Caki2 (cell line): Measurements from ENCODE around the gene CSNK1G2. TPM values are rescaled to one million over a fixed set of nuclear protein-coding genes. Genes with fewer than 3 reads are reported as not detected.
"Not testable (repeated sequence)": the region's sequence is repeated elsewhere in the genome, so short reads cannot be mapped to it uniquely, and the experiment has no call there.

Source experiments
- DNase-seq: peaks from one replicate; pipeline ENCODE4 v3.0.0-alpha.2; 2015; ENCODE audit warnings: low read depth
- in situ Hi-C: cut with HindIII; loops from 2 replicates; pipeline ENCODE4 v1.10.0; 2016; ENCODE audit warnings: low sequenced_read_pairs, low pct_unique_long_range_greater_than_20kb, mixed read lengths
- total RNA-seq: library from RNA; depleted of rRNA; stranded (reverse); fragments of >200 nt; shearing (Covaris generic); gene quantifications from 2 replicates; pipeline ENCODE4 v1.2.3, GENCODE V29; 2014; ENCODE audit warnings: low replicate concordance

Gene CSNK1G2
- total RNA-seq, 1 experiment from 2014 or later, result 32.9 TPM

GRCh38 chr19:1979642-1980041 is 38.7 kb downstream of the CSNK1G2 start:
- DNase-seq, result no peak
- in situ Hi-C loops, result no loop called here

- no peak for DNase-seq
- in situ Hi-C loops, result no loop called here
These were observed 39.3 kb downstream of the CSNK1G2 start for GRCh38 chr19:1980091-1980808.

DNA sequence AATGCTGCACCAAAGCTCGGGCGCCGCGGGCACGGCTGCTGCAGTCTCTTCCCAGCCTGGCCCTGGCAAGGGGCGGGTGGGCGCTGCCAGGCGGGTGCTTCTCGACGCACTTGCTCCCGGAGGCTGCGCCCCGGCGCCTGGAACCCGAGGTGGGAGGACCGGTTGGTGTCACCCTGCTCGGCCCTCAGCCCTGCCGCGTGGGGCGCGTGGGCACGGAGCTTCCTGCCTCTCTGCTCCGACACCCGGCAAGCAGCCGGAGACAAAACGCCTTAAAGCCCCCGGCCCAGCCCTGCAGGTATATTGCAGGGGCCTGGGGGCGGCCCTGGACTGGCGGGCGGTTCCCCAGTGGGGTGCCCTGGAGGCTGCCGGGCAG is 39.8 kb downstream of the CSNK1G2 start:
- in situ Hi-C loops, result no loop called here

DNA sequence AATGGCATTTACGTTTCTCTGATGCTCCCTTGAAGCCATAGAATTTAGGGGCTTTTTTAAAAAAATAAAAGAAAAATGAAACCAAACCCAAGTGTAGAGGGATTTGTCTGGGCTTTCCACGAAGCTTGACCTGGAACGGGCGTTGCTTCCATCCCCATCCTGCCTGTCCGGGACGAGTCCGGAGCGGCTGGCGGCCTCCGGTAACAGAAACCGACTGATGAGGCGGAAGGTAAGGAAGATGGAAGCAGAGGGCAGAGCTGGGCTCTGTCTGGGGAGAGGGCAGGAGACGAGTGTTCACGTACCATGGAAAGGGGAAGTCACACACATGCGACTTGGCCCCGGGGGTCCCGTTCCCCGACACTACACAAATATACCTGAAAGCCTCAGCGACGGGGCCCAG is 40.3 kb downstream of the CSNK1G2 start:
- in situ Hi-C loops, result no loop called here

More for the DNA sequence above, 39.8 kb downstream of the CSNK1G2 start:
- no peak for DNase-seq

GRCh38 chr19:1984357-1984756 is 43.4 kb downstream of the CSNK1G2 start:
- no peak for DNase-seq

More for the DNA sequence above, 40.3 kb downstream of the CSNK1G2 start:
- no peak for DNase-seq

DNA sequence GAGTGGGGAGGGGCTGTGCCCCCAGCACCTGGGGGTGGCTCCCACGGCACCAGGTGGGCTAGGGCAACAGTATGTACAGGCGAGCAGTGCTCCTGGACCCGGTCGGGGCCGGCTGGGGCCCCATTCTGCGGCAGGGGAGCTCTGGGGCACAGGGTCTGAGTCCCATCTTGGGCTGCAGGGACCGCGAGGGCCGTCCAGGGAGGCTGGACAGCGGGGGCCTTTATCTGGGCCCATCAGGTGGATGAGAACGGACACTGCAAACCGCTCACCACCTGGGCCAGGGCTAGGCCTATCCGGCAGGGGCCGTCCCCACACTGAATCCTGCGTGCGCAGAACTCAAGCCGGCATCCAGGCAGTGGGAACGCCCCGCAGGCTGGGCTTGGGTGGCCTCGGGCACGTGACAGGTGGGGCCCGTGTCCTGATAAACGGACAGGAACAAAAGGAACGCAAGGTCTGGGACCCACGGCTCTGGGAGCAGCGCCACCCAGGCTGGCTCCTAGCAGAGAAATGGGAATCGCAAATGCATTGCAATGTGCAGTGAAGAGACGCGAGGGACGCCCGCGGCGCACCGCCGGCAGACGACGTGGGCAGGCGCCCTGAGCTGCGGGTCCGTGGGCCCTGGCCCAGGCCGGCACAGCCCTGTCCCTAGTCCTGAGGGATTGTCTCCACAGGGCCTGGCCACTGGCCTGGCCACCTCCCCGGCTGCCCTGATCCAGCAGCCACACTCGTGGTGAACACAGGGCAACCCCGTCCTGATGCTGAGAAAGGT is 44.8 kb downstream of the CSNK1G2 start:
- in situ Hi-C loops, result no loop called here
- no peak for DNase-seq

More at GRCh38 chr19:1984357-1984756, 43.4 kb downstream of the CSNK1G2 start:
- in situ Hi-C loops, result no loop called here

DNA sequence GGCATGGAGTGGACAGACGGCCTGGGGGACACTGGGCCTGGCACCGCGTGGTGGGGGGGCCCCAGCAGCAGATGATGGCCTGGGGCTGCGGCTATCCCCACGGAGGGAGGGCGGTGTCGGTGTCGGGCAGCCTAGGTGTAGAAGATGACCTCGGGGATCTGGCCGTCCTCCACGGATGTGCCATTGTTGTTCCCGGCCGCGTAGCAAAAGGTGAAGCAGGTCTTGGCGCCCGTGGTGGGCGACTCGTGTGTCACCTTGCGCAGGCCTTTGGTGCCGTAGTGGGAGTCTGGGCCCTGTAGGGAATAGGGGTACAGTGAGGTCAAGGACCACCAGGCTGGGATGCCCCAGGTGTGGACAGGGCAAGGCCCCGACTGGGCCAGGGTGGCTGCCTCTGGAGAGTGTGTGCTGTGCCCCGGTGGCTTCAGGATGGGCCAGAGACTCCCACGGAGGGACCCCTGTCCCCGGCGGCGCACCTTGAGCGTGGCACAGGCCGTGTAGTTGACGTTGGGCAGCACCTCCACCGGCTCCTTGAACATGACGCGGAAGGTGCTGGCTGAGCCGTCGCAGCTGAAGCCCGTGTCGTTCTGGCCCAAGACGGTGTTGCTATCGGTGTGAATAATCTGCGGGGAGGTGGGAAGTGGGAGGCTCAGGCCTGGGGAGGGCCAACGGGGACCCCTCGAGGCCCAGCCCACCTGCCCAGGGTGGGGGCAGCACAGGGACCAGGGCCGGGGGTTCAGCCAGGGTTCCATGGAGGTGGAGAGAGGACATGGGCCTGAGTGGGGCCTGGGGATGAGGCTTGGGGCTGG is 45.6 kb downstream of the CSNK1G2 start:
- no peak for DNase-seq
- in situ Hi-C loops, result no loop called here

GRCh38 chr19:1987197-1988187 is 46.5 kb downstream of the CSNK1G2 start:
- in situ Hi-C loops, result no loop called here
- DNase-seq, result no peak

DNA sequence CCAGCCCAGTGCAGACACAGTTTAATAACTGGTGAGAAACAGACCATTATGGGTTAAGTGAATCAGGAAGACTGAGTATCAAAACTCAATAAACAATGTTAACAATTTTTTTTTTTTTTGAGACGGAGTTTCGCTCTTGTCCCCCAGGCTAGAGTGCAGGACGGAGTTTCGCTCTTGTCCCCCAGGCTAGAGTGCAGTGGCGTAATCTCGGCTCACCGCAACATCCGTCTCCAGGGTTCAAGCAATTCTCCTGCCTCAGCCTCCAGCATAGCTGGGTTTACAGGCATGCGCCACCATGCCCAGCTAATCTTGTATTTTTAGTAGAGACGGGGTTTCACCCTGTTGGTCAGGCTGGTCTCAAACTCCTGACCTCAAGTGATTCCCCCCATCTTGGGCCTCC is 47.5 kb downstream of the CSNK1G2 start:
- in situ Hi-C loops, DNase-seq: not testable (repeated sequence)

DNA sequence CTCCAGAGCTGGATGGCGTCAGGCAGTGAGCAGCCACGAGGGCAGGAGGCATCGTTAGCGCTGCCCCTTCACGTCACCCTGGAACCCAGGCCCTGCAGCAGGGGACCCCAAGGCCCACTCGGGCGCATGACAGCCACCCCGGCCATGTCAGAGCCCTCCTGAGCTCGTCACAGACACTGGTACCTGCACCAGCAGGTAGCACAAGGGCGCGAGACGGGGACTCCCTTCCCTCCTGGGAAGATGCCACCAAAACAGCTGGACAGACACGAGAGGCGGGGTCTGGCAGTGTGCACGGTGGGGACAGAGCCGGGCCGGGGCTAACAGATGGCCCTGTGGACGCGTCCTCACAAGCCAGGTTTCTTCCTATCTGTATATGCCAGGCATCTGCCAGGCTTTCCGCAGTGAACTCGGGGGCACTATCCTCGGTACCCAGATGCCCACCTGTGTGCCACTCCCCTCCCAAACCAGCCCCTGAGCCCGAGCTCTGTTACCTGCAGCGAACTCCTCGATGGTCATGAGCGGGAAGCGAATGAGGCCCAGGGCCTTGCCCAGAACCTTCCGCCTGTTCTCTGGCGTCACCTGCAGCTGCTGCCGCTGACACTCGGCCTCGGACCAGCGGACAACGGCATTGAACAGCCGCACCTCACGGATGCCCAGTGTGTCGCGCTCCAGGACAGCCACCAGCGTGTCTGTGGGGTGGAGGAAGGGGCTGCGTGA is 48.7 kb downstream of the CSNK1G2 start:
- in situ Hi-C loops, result no loop called here
- DNase-seq, result no peak

DNA sequence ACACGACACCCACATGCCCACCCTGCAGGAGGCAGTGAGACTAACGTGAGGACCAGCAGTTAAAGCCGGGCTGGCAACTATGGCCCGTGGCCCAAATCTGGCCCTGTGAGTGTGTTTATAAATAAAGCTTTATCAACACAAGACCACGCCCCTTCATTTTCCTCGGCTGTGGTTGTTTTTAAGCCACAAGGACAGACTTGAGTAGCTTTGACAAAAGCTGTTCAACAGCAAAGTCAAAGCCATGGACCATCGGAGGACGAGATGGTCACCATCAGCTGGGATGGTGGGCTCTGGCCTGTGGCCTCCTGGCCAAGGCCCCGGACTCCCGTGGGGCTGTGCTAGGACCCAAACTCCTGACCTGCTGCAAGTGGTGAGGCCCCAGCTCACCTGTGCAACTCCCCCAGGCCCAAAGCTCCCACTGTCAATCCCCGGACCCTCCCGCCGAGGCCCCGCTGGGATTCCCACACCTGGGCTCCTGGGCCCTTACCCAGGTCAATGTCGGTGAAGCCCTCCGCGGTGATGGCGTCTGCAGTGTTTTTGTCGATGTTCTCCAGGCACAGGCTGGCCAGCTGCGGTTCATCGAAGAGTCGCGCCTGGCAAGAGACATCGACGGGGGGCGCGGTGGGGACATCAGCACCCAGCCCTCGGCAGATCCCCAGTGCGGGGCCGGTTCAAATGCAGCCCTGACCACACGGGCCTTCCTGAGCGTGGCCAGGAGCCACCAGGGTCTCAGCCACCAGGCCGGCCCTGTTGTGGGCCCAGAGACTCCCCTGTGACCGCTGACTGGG is 49.5 kb downstream of the CSNK1G2 start:
- no peak for DNase-seq
- in situ Hi-C loops, result no loop called here

GRCh38 chr19:1991018-1991913 is 50.3 kb downstream of the CSNK1G2 start:
- in situ Hi-C loops, result no loop called here
- DNase-seq, result no peak

DNA sequence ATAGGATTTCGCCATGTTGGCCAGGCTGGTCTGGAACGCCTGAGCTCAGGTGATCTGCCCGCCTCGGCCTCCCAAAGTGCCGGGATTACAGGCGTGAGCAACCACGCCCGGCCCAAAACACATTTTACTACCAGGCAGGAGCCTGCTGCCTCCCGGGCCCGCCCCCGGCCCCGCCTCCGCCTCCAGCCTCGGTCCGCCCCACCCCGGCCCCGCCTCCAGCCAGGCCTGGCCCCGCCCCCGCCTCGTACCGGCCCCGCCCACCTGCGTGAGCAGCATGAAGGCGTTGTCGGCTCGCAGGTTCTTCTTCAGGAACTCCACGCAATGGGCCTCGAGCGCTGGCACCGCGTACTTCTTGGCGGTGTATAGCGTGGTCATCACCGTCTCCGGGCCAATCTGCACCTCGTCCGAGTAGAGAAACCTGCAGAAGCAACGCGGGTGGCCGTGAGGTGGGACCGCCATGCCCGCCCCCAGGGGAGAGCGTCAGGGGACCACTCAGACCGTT is 51.8 kb downstream of the CSNK1G2 start:
- no peak for DNase-seq
- in situ Hi-C loops, result no loop called here

GRCh38 chr19:1997353-1998233 is 56.6 kb downstream of the CSNK1G2 start:
- no peak for DNase-seq
- in situ Hi-C loops, result no loop called here
